NCI-H1105 treated with DMSO at 0.1 percent for 48 hours (cell line): ENCODE results near the gene RPA1.

Experiments
- DNase-seq: peaks from one replicate; lab custom pipeline; 2025; lab: John Stamatoyannopoulos, UW

The RPA1 gene

DNA sequence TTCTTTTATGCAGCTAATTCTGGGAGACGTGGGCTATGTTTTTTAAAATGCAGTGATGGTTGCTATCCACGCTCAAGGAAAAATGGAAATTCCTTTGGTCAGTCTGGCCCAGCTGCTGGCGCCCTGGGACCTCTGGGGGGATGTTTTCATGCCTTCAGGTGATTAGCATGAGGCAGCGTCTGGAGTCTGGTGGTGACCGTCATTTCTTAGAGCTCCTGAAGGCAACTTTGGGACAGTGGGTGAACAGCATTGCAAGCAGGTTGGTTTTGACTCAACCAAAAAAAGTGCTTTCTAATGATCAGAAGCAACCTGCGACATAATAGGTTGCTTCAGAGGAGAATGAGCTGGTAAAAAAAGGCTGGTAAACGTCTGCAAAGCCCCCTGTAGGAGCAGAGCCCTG is 82.3 kb downstream of the RPA1 start:
- no peak for DNase-seq

GRCh38 chr17:1913702-1914101 is 83.9 kb downstream of the RPA1 start:
- no peak for DNase-seq

DNA sequence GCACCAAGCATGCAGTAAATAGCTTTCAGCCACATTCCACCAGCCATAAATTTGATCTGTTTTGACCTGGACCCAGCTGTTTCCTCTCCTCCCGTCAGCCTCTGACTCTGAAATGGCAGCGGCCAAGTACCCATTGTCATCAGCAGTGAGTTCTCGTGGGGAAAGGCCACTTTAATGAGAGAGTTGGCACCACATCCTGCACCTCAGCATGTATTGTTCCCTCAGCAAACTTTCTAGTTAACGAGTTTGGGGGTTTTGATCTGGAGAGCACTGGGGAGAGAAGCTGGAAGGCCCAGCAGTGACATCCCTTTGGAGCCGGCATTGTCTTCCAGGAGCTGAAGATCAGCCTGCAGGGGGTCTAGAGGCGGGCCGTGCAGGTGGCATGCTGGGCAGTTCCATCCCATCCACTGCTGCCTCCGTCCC is 84.9 kb downstream of the RPA1 start:
- no peak for DNase-seq

DNA sequence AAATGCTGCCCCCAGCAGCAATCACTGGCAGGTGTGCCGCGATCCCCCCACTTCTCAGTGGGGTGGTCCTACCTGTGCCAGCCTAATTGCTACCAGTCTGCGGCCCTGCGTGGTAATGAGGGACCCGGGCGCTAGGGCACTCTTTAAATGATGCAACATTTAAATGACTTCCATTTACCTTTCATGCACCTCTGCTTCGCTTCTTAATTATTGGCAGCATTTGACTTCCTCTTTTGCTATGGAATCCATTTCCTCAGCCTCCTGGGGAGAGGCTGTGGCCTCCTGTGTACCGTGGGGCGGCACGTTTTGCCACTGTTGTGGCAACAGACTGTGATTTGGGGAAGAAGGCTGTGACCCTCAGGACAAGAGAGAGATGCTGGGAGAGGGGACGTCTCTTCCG is 86.1 kb downstream of the RPA1 start:
- no peak for DNase-seq

DNA sequence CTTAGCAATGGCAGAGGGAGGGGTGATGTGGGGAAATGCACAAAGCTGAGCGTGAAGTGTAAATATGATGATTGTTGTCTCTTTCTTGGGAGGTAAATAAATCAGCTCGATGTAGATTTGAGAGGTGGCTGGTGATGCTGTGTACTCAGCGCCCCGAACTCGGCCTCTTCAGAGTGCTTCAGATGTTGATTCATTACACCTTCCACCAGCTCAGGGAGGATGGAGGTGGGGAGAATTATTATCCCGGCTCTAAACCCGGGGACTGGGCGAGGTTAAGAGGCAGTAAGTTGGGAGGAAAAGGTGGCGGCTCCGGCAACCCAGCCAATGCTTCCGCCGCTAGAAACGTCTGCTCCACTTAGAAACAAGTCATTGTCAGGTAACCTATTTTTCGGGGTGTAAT is 86.5 kb downstream of the RPA1 start:
- no peak for DNase-seq

DNA sequence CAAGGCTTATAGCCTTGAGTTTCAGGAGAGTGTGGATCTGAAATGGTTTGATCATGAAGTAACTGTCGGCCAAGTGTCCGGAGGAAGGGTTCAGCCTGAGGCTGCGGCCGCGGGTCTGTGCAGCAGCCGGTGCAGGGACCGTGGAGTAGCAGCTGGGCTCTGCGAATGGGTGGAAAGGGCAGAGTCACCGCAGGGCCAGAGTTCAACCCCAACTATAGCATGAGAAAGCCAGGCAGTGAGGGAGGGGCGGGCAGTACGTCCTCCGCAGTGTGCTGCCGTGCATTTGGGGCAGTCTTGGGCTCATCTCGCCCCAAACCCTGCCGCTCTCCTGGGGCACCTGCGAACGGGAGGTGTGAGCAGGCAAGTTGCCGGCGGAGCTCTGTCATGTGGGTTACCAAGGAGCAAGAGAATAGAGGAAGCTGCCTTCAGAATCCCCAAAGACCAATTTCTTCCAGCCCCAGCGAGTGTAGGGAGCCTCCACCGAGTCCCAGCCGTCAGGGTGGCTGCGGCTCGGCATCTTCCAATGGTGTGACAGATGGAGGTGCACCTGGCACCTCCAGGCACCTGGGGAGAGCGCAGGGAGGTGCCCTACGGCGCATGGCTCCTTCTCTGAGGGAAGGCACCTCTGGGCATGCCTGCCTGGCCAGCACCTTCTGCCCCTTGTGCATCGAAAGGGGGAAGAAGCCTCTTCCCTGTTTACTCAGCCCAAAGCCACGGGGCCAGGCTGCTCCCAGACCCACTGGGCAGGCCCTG is 87.3 kb downstream of the RPA1 start:
- no peak for DNase-seq

DNA sequence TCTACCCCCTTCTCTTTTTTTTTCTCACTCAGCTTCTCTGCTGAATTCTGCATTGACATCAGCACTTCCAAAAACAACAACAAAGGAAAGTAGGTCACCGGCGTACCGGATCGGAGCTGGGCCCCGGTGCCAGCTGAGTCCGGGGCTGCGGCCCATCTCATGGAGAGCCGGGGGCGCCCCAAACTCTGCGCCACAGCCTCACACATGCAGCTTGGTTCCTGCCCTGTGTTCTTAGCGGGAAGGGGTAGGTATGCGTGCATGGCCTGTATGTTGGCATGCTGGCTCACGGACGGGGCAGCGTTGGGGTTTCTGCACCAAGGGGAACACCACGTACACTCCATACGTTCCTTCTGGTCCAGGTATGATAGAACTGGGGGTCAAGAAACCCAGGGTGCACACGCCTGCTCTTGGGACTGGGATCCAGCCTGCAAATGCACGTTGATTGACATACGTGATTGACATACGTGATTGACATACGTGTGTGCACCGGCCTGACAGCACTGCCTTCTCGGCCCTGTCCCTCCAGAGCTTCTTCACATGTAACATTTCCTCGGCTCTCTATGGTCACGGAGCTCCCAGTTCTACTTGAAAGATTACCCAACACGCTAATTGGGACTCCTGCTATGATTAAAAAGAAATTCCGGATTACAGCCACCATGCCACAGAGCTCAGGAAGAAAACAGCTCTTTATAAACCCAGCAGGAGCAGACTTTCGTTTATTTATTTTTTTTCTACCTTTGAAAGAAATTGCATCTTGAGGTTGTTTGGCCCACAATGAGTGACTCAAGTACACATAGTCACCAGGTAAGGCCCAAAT is 88.7 kb downstream of the RPA1 start:
- DNase-seq = no peak

DNA sequence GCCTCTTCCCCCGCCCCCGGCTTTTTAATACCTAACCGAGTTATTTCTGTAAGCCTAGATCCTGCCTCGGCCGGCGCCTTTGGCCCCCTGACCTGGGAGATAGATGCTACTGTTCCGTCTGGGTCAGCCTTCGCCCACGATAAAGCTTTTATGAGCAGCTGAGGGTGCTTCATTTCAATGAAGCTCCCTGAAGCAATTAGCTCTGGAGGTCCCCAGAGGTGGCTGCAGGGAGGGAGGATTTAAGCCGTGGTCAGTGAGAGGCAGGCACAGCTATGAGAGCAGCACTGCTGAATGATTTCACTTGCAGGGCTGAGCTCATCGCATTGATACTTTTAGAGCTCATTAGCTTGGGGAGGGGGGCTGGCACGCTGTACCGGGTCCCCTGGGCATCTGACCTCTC is 89.4 kb downstream of the RPA1 start:
- DNase-seq = no peak

DNA sequence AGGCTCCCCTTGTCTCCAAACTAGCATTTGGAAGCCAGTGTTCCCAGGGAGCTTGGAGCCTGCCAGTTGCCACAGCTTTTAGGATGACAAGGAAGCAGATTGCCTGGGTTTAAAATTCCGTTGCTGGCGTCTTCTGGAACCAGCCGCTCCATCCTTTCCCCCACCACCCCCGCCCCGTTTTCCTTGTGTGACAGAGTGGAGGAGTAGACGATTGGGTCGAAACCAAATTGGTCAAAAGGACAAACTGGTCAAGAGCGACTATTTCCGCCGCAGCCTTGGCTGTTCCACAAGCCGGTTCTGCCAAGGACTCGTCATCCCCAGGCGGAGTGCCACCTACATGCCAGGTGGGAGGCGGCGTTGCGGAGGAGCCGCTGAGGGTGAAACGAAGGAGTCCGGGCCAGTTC is 91.1 kb downstream of the RPA1 start:
- no peak for DNase-seq

- DNase-seq = no peak
Measured at GRCh38 chr17:1928976-1929375, 99.2 kb downstream of the RPA1 start.

DNA sequence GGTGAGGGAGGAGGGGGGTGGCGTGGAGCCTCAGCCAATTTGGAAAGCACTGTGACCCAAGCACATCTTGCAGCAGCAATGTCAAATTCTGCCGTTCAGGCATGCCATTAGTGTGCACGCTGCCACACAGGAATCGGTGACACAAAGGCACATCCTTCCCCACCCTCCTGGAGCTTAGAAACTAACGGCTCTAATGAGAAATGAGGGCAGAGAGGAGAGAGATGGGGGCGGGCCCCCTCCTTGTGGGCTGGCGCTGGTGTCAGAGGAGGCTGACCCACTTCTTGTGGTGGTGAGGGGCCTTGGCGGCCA is 100.5 kb downstream of the RPA1 start:
- DNase-seq = no peak

DNA sequence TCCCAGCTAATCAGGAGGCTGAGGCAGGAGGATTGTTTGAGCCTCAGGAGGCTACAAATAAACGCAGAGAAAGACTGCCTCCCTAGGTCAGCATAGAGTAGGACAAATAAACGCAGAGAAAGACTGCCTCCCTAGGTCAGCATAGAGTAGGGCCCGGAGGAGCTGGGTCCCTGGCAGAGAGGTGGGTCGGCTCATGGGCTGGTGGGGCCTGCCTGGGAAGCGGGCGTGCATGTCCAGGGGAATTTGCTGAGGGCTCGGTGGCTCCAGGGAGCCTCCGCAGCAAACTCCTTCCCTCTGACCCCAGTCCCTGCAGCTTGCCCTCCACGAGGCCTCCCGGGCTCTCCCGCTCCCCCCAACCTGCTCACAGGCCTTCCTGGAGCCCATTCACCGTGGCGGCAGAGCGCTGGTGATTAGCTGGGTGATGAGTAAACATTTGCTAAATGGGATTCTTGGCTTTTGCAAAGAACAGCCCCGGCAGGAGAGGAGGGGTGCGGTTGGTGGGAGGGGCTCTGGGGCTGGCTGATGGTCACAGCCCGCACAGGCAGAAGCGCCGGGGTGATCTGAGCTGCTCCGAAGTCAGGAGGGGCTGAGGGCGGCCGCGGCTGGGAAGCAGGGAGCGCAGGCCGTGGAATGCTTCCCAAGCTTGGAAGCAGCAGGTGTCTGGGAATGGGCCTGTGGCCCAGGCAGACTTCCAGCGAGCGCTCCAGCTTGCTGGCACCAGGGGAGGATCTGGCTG is 102.2 kb downstream of the RPA1 start:
- peak; percentile 72 for DNase-seq

- no peak for DNase-seq
Measured at GRCh38 chr17:1933875-1934715, 104.3 kb downstream of the RPA1 start.

- DNase-seq = no peak
Measured at GRCh38 chr17:1934901-1935300, 105.1 kb downstream of the RPA1 start.

DNA sequence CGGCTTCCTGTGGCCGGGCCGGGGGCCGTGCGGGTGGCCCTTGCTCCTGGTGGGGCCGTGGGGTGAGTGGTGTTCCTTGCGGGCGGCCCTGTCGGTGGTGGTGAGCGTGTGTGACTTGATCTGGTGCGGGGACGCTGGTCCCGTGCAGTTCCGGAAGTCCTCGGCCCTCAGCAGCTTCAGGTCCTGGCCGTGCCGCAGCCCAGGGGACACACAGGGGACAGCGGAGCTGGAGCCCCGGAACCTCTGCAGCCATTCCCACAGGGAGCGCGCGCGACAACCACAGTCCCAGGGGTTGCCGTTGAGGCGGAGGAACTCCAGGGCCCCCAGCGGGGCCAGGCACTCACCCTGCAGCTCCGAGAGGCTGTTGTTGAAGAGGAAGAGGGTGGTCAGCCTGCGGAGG is 107.0 kb downstream of the RPA1 start:
- DNase-seq = no peak

DNA sequence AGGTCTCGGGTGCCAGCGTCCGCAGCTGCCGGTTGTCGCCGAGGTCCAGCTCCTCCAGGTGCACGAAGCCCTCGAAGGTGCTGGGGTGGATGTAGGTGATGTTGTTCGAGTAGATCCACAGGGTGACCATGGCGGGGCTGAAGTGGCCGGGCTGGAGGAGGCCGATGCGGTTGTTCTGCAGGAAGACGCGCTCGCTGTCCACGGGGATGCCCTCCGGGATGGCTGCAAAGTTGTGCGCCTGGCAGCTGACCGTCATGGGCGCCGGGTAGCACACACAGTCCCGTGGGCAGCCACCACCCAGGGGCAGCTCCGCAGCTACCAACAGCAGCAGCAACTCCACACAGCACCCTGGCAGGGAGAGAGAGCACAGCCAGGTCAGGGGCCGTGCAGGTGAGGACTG is 107.7 kb downstream of the RPA1 start:
- no peak for DNase-seq

DNA sequence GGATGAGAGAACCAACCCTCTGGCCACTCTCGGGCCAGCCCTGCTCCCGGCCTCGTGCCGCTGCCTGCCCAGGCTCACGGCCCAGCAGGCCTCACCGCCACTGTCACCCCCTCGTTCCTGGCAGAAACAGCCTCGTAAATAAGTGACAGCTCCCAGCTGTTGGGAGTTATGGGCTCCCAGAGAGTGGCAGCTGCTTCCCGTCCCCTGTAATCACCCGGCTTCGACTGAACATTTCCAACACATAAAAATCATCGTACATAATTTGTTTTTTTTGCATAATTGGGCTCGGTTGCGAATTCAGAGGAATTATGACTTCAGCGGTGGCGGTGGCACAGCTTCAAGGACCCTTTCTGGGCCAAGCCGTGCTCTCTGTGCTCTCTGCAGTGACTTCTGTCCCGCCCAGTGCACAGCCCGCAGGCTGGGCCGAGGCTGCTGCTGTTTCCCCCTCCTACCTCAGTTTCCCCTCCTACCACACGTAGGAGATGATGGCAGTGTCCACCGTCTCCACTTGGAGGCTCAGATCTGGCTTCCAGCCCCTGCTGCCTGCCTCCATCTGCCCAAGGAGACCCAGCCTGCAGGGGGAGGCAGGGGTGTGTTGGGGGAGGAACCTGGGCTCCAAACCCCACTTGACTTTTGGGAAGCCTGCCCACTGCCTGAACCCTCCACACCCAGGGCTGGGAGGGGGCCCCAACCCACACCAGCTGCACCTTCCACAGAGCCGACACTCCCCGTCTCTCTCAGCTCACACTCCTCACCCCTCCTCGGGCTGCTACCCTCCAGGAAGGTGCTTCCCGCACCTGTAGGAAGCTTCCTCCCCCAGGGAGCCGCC is 110.4 kb downstream of the RPA1 start:
- DNase-seq = no peak

DNA sequence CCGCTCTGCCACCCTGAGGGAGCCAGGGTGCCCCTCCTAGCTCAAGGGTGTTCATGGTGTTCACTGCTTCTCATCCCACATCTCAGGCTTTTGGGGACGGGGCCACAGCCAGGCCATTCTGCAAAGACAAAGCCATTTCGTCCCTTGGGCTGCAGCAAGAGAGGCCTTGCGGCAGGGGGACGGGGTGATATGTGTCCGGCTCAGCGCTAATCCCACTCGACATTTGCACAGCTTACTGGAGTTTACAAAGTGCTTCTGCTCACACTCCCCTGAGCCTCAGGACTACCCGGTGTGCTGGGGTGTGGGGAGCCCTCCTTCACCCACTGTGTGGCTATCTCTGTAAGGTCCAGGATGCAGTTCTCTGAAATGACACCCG is 111.0 kb downstream of the RPA1 start:
- DNase-seq = no peak

GRCh38 chr17:1941272-1942065 is 111.7 kb downstream of the RPA1 start:
- DNase-seq = no peak

DNA sequence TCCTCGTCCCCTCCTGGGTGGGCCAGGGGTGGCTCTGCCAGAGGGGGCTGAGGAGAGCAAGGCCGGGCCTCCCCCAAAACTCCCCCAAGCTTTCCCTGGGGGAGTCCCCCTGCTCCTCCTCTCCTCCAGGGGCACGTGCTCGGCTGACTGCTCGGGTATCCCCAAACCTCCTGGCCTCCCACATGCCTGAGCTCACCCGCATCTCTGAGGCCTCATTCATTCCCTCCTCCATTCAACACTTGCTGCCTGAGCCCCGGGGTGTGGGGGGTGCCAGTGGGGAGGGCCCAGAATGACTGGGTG is 112.2 kb downstream of the RPA1 start:
- DNase-seq = no peak
